OCI-LY7 (cell line): ENCODE measurements around the gene AGGF1.

ENCODE experiments used
- EZH2phosphoT487 ChIP-seq: fragments of 200-600 bp; sonication (generic); IDR thresholded peaks from 2 replicates; pipeline ENCODE4 v1.6.1; 2018; ENCODE audit warnings: low read depth, borderline replicate concordance, mild to moderate bottlenecking, mixed run types, antibody characterized with exemption, low read length, moderate library complexity, mixed read lengths
- TF ChIP-seq, protein P1 (sequence below): fragments of 200-600 bp; sonication (generic); conservative IDR thresholded peaks from 2 replicates; pipeline ENCODE4 v1.5.1; 2014; ENCODE audit warnings: mild to moderate bottlenecking, antibody characterized with exemption, low read length, moderate library complexity, mixed read lengths

- TF ChIP-seq, protein P1, sequence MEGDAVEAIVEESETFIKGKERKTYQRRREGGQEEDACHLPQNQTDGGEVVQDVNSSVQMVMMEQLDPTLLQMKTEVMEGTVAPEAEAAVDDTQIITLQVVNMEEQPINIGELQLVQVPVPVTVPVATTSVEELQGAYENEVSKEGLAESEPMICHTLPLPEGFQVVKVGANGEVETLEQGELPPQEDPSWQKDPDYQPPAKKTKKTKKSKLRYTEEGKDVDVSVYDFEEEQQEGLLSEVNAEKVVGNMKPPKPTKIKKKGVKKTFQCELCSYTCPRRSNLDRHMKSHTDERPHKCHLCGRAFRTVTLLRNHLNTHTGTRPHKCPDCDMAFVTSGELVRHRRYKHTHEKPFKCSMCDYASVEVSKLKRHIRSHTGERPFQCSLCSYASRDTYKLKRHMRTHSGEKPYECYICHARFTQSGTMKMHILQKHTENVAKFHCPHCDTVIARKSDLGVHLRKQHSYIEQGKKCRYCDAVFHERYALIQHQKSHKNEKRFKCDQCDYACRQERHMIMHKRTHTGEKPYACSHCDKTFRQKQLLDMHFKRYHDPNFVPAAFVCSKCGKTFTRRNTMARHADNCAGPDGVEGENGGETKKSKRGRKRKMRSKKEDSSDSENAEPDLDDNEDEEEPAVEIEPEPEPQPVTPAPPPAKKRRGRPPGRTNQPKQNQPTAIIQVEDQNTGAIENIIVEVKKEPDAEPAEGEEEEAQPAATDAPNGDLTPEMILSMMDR = no peak
- no peak for TF ChIP-seq EZH2phosphoT487
Measured at GRCh38 chr5:77011498-77011897, 18.7 kb upstream of the AGGF1 start.
